ENCODE results near the gene RGPD3. TPM values are rescaled to one million over a fixed set of nuclear protein-coding genes. Genes with fewer than 3 reads are reported as not detected.

RGPD3 gene
- total RNA-seq, 1 experiment from 2014 or later: not detected

DNA sequence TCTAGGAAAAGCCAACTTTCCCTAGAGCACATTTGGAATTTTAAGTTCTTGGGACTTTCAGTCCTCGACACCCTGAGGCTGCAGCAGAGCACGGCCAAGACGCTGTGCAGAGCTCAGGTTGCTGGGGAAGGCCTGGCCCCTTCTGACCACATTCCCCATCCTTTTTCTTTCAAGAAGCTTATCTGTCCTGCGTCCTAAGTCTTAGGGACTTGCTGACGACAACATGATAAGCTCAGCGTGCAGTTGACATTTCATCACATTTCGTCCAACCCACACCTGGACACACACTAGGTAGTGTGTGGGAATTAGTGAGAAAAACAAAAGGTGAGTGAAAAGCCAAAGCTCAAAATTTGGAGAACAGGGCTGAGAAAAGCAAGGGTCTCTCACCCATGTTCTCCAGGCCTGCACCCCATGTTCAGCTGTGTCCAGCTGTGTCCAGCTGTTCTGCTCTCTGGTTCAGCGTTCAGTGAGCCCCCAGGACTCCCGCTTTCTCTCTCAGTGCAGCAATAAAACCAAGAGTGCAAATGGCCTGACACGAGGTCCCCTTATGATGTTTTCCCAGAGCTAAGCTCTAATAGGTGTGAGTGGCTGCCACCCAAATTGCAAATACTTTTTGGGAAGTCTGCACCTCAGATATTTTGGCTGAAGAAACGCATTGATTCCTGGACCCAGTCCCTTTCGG, 101.9 kb downstream of the RGPD3 start:
- Histone ChIP-seq H2AFZ (ENCODE audit: low read length) (no peak overlapping the region), H3K4me3 (ENCODE audit: low read length) (no peak overlapping the region), H3K9me3 (ENCODE audit: low read length) (no peaks in the 10 kb centered on the region), H3K9ac (ENCODE audit: low read length) (no peak overlapping the region), H3K27ac (ENCODE audit: low read length) (no peak overlapping the region), H3K4me2 (ENCODE audit: low read depth, low read length, poor library complexity, severe bottlenecking) (no peak overlapping the region), H3K36me3 (ENCODE audit: insufficient read depth, low read length) (no peaks in the 10 kb centered on the region), H3K27me3 (ENCODE audit: low read length) (no peaks in the 10 kb centered on the region), H3K9me2 (replicated peaks; ENCODE audit: insufficient read depth, low read length) (no peaks in the 10 kb centered on the region), H4K20me1 (ENCODE audit: insufficient read depth, low read depth, low read length) (no peaks in the 10 kb centered on the region), H3K79me2 (ENCODE audit: low read length) (no peaks in the 10 kb centered on the region), H3K4me1 (ENCODE audit: low read length) (no peaks in the 10 kb centered on the region)
- no peak for DNase-seq

DNA sequence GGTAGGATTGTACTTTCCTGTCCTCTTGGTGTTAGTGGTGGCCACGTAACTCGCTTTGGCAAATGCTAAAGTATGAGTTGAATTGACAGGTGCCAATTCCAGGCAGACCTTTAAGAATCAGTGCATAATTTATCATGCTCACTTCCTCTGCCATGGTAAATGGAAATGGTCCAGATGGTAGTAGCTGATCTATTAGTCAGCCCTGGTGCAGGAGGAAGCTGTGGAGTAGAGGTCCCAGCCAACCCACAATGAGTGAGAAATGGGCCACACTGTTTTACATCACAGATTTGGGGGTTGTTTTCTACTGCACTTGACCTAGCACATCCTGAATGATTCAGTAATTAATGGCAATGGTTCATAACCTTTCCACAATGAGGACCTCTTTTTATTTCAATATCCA, 104.4 kb downstream of the RGPD3 start:
- no peak for DNase-seq
- no peaks in the 10 kb centered on the region for H3K79me2 ChIP-seq (ENCODE audit: low read length)

DNA sequence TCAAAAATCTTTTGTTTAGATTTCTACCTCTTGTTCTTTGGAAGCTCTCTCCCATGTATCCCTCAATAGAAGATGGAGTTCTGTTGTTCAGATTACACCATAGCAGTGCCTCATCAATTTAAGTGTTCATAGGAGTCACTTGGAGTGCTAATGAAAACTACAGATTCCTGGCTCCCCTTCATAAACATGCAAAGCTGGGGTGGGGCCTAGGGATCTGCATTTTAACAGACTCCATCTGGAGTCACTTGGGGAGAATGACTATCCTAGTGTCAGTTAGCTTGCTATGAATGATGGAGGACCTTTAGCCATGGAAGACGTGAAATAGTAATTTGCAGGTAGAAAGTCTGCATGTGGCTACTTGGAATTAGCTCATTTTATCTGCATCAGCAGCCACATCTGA, 105.4 kb downstream of the RGPD3 start:
- Histone ChIP-seq H3K27ac (ENCODE audit: low read length) (no peak overlapping the region), H3K9ac (ENCODE audit: low read length) (no peak overlapping the region), H3K9me3 (ENCODE audit: low read length) (no peaks in the 10 kb centered on the region), H3K4me1 (ENCODE audit: low read length) (no peaks in the 10 kb centered on the region), H3K79me2 (ENCODE audit: low read length) (no peaks in the 10 kb centered on the region), H3K27me3 (ENCODE audit: low read length) (no peaks in the 10 kb centered on the region), H3K4me3 (ENCODE audit: low read length) (no peak overlapping the region), H3K36me3 (ENCODE audit: insufficient read depth, low read length) (no peaks in the 10 kb centered on the region), H2AFZ (ENCODE audit: low read length) (no peak overlapping the region), H4K20me1 (ENCODE audit: insufficient read depth, low read depth, low read length) (no peaks in the 10 kb centered on the region), H3K9me2 (replicated peaks; ENCODE audit: insufficient read depth, low read length) (no peaks in the 10 kb centered on the region), H3K4me2 (ENCODE audit: low read depth, low read length, poor library complexity, severe bottlenecking) (no peak overlapping the region)
- no peak for DNase-seq

More for the DNA sequence above, 104.4 kb downstream of the RGPD3 start:
- Histone ChIP-seq H3K9ac (ENCODE audit: low read length) (no peak overlapping the region), H3K27me3 (ENCODE audit: low read length) (no peaks in the 10 kb centered on the region), H3K4me3 (ENCODE audit: low read length) (no peak overlapping the region), H2AFZ (ENCODE audit: low read length) (no peak overlapping the region), H3K9me3 (ENCODE audit: low read length) (no peaks in the 10 kb centered on the region), H3K4me2 (ENCODE audit: low read depth, low read length, poor library complexity, severe bottlenecking) (no peak overlapping the region), H3K36me3 (ENCODE audit: insufficient read depth, low read length) (no peaks in the 10 kb centered on the region), H3K9me2 (replicated peaks; ENCODE audit: insufficient read depth, low read length) (no peaks in the 10 kb centered on the region), H3K4me1 (ENCODE audit: low read length) (no peaks in the 10 kb centered on the region), H3K27ac (ENCODE audit: low read length) (no peak overlapping the region), H4K20me1 (ENCODE audit: insufficient read depth, low read depth, low read length) (no peaks in the 10 kb centered on the region)

DNA sequence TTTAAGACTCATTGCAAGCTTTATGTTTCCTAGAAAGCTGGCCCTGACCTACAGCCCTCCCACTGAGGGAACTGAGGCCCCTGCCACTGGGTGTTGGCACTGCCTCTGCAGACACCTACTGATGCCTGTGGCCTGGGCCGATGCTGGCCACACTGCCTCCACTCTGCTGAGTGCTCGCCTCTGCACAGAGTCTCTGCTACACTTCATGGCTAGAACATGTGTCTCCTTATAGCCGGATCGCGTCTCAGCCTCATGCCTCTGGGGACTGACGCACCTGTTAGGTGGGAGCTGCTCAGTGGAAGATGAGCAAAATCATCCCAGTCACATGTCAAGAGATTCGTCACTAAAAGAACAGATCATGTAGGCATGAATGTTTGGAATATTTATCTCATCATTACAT, 108.7 kb downstream of the RGPD3 start:
- H3K9me2 ChIP-seq (replicated peaks; ENCODE audit: insufficient read depth, low read length): no peaks in the 10 kb centered on the region

DNA sequence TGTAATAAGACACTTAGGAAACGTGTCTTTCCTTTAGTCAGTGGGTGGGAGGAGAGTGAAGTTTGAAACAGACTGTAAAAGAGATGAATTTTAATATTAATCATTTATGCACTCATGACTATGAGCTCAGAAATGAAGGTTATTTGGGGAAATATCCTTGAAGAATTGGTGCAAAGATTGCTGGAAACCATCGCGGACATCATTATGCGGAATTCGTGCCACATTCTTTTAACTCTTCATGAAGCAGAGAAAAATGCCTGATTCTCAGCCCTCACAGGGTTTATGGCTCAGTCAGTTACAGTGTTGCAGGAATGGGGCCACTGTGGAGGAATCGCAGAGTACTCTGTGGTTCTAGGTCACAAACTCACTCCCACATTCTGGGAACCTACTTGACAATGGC, 109.7 kb downstream of the RGPD3 start:
- Histone ChIP-seq H3K4me1 (ENCODE audit: low read length) (no peaks in the 10 kb centered on the region), H3K9ac (ENCODE audit: low read length) (no peak overlapping the region), H2AFZ (ENCODE audit: low read length) (no peak overlapping the region), H3K9me2 (replicated peaks; ENCODE audit: insufficient read depth, low read length) (no peaks in the 10 kb centered on the region), H3K4me2 (ENCODE audit: low read depth, low read length, poor library complexity, severe bottlenecking) (no peak overlapping the region), H4K20me1 (ENCODE audit: insufficient read depth, low read depth, low read length) (no peaks in the 10 kb centered on the region), H3K4me3 (ENCODE audit: low read length) (no peak overlapping the region), H3K79me2 (ENCODE audit: low read length) (no peaks in the 10 kb centered on the region), H3K36me3 (ENCODE audit: insufficient read depth, low read length) (no peaks in the 10 kb centered on the region), H3K27me3 (ENCODE audit: low read length) (no peaks in the 10 kb centered on the region), H3K9me3 (ENCODE audit: low read length) (no peaks in the 10 kb centered on the region), H3K27ac (ENCODE audit: low read length) (no peak overlapping the region)
- DNase-seq: no peak

More for the DNA sequence above, 108.7 kb downstream of the RGPD3 start:
- Histone ChIP-seq H4K20me1 (ENCODE audit: insufficient read depth, low read depth, low read length) (no peaks in the 10 kb centered on the region), H3K79me2 (ENCODE audit: low read length) (no peaks in the 10 kb centered on the region), H3K27me3 (ENCODE audit: low read length) (no peaks in the 10 kb centered on the region), H3K4me1 (ENCODE audit: low read length) (no peaks in the 10 kb centered on the region), H3K27ac (ENCODE audit: low read length) (no peak overlapping the region), H3K4me2 (ENCODE audit: low read depth, low read length, poor library complexity, severe bottlenecking) (no peak overlapping the region), H3K9ac (ENCODE audit: low read length) (no peak overlapping the region), H3K36me3 (ENCODE audit: insufficient read depth, low read length) (no peaks in the 10 kb centered on the region), H3K9me3 (ENCODE audit: low read length) (no peaks in the 10 kb centered on the region), H2AFZ (ENCODE audit: low read length) (no peak overlapping the region), H3K4me3 (ENCODE audit: low read length) (no peak overlapping the region)
- no peak for DNase-seq

DNA sequence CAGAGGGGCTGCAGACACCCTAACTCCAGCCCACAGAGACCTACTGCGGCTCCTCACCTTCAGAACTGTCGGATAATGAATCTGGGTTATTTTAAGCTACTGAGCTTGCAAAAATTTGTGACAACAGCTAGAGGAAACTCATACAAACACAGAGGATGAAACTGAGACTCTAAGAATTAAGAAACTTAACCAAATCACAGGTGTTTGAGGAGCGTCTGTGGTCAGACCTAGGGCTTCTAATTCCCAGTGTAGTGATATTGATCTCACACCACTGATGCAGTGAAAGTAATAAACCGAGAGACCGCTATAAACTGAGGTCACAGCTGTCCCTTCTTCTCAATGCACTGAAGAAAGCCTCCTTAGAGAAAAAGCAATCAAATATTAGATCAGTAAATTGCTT, 110.1 kb downstream of the RGPD3 start:
- no peaks in the 10 kb centered on the region for H3K36me3 ChIP-seq (ENCODE audit: insufficient read depth, low read length)
- H3K27me3 ChIP-seq (ENCODE audit: low read length): no peaks in the 10 kb centered on the region
- H3K4me2 ChIP-seq (ENCODE audit: low read depth, low read length, poor library complexity, severe bottlenecking): no peak overlapping the region
- no peaks in the 10 kb centered on the region for H3K4me1 ChIP-seq (ENCODE audit: low read length)
- no peaks in the 10 kb centered on the region for H3K9me3 ChIP-seq (ENCODE audit: low read length)
- H3K79me2 ChIP-seq (ENCODE audit: low read length): no peaks in the 10 kb centered on the region
- H3K4me3 ChIP-seq (ENCODE audit: low read length): no peak overlapping the region
- H3K27ac ChIP-seq (ENCODE audit: low read length): no peak overlapping the region
- H4K20me1 ChIP-seq (ENCODE audit: insufficient read depth, low read depth, low read length): no peaks in the 10 kb centered on the region
- no peak overlapping the region for H3K9ac ChIP-seq (ENCODE audit: low read length)
- H3K9me2 ChIP-seq (replicated peaks; ENCODE audit: insufficient read depth, low read length): no peaks in the 10 kb centered on the region
- no peak overlapping the region for H2AFZ ChIP-seq (ENCODE audit: low read length)
- no peak for DNase-seq

DNA sequence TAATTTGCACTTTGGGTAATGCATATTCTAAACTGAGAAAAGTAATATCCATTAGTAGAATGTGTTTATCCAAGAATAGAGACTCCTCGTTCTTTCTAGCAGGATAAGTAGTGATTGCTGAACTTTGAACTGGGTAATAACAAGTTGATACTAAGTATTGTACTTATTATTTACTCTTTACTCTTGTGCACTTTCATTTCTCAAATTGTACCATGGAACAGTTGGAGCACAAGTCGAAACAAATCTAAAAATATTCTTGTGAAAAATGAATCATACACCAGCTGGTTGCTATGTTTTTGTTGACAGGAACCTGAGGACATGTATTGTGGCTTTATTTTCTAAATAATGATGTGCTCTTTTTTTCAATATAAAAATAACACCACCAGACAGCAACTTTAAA, 111.9 kb downstream of the RGPD3 start:
- no peak overlapping the region for H2AFZ ChIP-seq (ENCODE audit: low read length)
- no peaks in the 10 kb centered on the region for H3K79me2 ChIP-seq (ENCODE audit: low read length)

DNA sequence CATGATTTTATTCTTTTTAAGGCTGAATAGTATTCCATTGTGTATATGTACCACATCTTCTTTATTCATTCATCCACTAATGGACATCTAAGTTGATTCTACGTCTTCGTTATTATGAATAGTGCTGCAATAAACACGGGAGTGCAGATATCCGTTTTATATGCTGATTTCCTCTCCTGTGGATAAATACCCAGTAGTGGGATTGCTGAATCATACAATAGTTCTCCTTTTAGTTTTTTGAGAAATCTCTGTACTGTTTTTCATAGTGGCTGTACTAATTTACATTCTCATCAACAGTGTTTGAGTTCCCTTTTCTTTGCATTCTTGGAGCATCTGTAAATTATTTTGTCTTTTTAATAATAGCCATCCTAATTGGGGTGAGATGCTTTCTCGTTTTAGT, 114.5 kb downstream of the RGPD3 start:
- no peak overlapping the region for H2AFZ ChIP-seq (ENCODE audit: low read length)
- no peaks in the 10 kb centered on the region for H3K9me3 ChIP-seq (ENCODE audit: low read length)
- no peaks in the 10 kb centered on the region for H3K36me3 ChIP-seq (ENCODE audit: insufficient read depth, low read length)
- H3K9ac ChIP-seq (ENCODE audit: low read length): no peak overlapping the region
- no peaks in the 10 kb centered on the region for H3K79me2 ChIP-seq (ENCODE audit: low read length)
- no peak for DNase-seq
- H3K4me2 ChIP-seq (ENCODE audit: low read depth, low read length, poor library complexity, severe bottlenecking): no peak overlapping the region
- H3K27me3 ChIP-seq (ENCODE audit: low read length): 0 out of 2 replicates have a peak, but pooled peaks cover 2% of the 10 kb centered on the region
- no peak overlapping the region for H3K27ac ChIP-seq (ENCODE audit: low read length)
- H3K9me2 ChIP-seq (replicated peaks; ENCODE audit: insufficient read depth, low read length): no peaks in the 10 kb centered on the region
- H3K4me3 ChIP-seq (ENCODE audit: low read length): no peak overlapping the region
- no peaks in the 10 kb centered on the region for H4K20me1 ChIP-seq (ENCODE audit: insufficient read depth, low read depth, low read length)
- H3K4me1 ChIP-seq (ENCODE audit: low read length): no peaks in the 10 kb centered on the region

More for the DNA sequence above, 111.9 kb downstream of the RGPD3 start:
- Histone ChIP-seq H3K36me3 (ENCODE audit: insufficient read depth, low read length) (no peaks in the 10 kb centered on the region), H3K27ac (ENCODE audit: low read length) (no peak overlapping the region), H3K4me1 (ENCODE audit: low read length) (no peaks in the 10 kb centered on the region), H3K9me2 (replicated peaks; ENCODE audit: insufficient read depth, low read length) (no peaks in the 10 kb centered on the region), H3K4me3 (ENCODE audit: low read length) (no peak overlapping the region), H3K9ac (ENCODE audit: low read length) (no peak overlapping the region), H3K27me3 (ENCODE audit: low read length) (no peaks in the 10 kb centered on the region), H3K9me3 (ENCODE audit: low read length) (no peaks in the 10 kb centered on the region), H4K20me1 (ENCODE audit: insufficient read depth, low read depth, low read length) (no peaks in the 10 kb centered on the region), H3K4me2 (ENCODE audit: low read depth, low read length, poor library complexity, severe bottlenecking) (no peak overlapping the region)
- no peak for DNase-seq
